ENCODE measurements around the gene RAD51B.

Gene RAD51B

DNA sequence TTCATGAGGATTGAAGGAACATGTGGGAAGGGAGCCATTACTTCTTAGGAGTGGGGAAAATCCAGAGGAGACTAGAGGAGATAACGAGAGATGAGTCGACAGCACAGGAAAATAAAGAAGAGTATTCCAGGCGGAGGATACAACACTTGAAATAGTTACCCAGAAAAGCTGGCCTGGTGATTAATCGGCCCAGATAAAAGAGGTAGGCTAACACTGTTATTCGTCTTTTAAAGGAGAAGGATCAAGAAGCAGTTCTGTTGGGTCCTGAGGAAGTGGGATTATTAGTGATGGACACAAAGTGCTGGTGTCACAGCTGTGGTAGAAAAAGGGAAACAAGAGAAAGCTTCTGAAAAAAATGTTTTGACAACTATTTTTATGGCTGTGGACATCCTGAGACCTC, 548.0 kb downstream of the RAD51B start:
- Histone ChIP-seq H3K36me3 (ENCODE audit: insufficient read depth, low read length) (no peaks in the 10 kb centered on the region), H3K9ac (ENCODE audit: insufficient read length) (no peak overlapping the region), H3K4me3 (no peak overlapping the region), H3K27ac (no peak overlapping the region), H3K9me3 (ENCODE audit: low read depth, low read length) (no peaks in the 10 kb centered on the region)
- no peak for DNase-seq (ENCODE audit: low read depth, low spot score)
- no peak for TF ChIP-seq EZH2 (IDR thresholded peaks at IDR 0.05)
- no peak for TF ChIP-seq FOXP2 (optimal IDR thresholded peaks at IDR 0.05; ENCODE audit: control extremely low read depth, extremely low read length, insufficient read depth)
- TF ChIP-seq POLR2AphosphoS5 (IDR thresholded peaks at IDR 0.05; ENCODE audit: borderline replicate concordance, low read depth, low read length): no peak

DNA sequence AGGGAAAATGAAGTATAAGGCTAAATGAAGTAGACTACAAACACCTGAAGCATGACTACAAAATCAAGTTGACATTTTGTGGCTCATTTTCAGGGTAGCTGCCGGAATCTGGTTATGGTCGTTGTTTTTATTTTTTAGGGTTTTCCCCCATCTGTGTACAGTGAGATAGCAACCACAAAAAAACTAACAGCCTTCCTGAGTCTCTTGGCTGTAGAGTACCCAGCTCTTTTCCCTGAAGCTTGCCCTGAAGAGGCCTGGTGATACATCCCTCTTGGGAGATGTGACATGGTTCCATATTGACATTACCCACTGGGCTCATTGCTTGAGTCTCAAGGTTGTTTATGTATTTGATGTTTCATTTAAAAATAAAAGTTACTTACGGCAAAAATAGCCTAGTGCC, 549.3 kb downstream of the RAD51B start:
- Histone ChIP-seq H3K36me3 (ENCODE audit: insufficient read depth, low read length) (no peaks in the 10 kb centered on the region), H3K9ac (ENCODE audit: insufficient read length) (no peak overlapping the region), H3K4me3 (no peak overlapping the region), H3K9me3 (ENCODE audit: low read depth, low read length) (no peaks in the 10 kb centered on the region), H3K27ac (no peak overlapping the region)
- no peak for TF ChIP-seq FOXP2 (optimal IDR thresholded peaks at IDR 0.05; ENCODE audit: control extremely low read depth, extremely low read length, insufficient read depth)
- TF ChIP-seq POLR2AphosphoS5 (IDR thresholded peaks at IDR 0.05; ENCODE audit: borderline replicate concordance, low read depth, low read length): no peak
- TF ChIP-seq EZH2 (IDR thresholded peaks at IDR 0.05): no peak
- DNase-seq (ENCODE audit: low read depth, low spot score): no peak

DNA sequence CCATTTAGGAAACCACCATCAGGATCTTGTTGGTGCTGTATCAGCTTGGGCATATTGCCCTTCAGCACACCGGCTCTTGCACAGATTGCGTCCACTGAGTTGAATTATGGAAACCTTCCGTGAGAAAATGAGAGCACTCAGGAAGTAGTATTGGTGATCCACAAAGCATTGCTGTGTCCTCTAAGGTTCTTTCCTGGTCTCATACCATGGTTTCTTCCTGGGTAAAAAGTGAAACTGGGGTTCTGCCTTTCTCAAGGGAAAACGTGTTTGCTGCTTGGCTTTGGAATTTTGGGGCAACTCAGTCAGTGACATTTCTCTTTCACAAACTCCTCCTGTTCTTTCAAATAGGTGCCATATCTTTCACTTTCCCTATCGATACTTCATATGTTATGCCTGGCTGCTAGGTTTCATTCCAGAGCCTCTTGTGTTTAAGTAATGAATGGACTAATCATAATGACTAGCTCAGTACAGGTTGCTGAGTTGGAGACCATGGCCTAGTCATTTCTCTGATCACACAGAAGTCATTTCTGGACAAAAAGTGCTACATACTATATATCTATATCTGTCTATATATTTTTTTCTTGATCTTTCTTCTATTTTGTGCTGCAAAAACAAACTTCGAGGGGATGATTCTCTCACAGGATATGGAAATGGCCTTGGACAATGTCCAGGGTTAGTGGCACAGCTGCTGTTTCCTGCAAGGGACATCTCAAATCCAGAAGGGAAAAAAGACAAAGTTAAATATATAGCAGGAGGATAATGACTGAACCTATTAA, 549.9 kb downstream of the RAD51B start:
- H3K9me3 ChIP-seq (ENCODE audit: low read depth, low read length): no peaks in the 10 kb centered on the region
- no peak for DNase-seq (ENCODE audit: low read depth, low spot score)
- H3K36me3 ChIP-seq (ENCODE audit: insufficient read depth, low read length): no peaks in the 10 kb centered on the region
- no peak overlapping the region for H3K4me3 ChIP-seq
- no peak for TF ChIP-seq EZH2 (IDR thresholded peaks at IDR 0.05)
- no peak for TF ChIP-seq POLR2AphosphoS5 (IDR thresholded peaks at IDR 0.05; ENCODE audit: borderline replicate concordance, low read depth, low read length)
- no peak for TF ChIP-seq FOXP2 (optimal IDR thresholded peaks at IDR 0.05; ENCODE audit: control extremely low read depth, extremely low read length, insufficient read depth)
- no peak overlapping the region for H3K9ac ChIP-seq (ENCODE audit: insufficient read length)
- H3K27ac ChIP-seq: no peak overlapping the region

DNA sequence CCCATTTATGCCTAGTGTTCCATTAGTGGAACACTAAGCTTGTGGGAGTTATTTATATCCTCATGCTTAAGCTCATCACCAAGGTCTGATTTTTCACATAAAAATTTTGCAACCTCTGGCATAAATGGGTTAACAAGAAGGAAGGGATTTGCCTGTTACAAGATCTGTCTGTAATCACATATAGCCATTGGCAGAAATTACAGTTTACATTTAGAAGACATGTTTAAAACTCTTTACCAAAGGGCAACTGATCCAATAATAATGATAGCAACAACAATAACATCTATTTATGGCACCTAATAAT, 550.4 kb downstream of the RAD51B start:
- no peak overlapping the region for H3K4me3 ChIP-seq
- no peak overlapping the region for H3K27ac ChIP-seq
- no peaks in the 10 kb centered on the region for H3K36me3 ChIP-seq (ENCODE audit: insufficient read depth, low read length)
- no peak for TF ChIP-seq POLR2AphosphoS5 (IDR thresholded peaks at IDR 0.05; ENCODE audit: borderline replicate concordance, low read depth, low read length)
- TF ChIP-seq FOXP2 (optimal IDR thresholded peaks at IDR 0.05; ENCODE audit: control extremely low read depth, extremely low read length, insufficient read depth): no peak
- H3K9ac ChIP-seq (ENCODE audit: insufficient read length): no peak overlapping the region
- no peaks in the 10 kb centered on the region for H3K9me3 ChIP-seq (ENCODE audit: low read depth, low read length)
- no peak for DNase-seq (ENCODE audit: low read depth, low spot score)

DNA sequence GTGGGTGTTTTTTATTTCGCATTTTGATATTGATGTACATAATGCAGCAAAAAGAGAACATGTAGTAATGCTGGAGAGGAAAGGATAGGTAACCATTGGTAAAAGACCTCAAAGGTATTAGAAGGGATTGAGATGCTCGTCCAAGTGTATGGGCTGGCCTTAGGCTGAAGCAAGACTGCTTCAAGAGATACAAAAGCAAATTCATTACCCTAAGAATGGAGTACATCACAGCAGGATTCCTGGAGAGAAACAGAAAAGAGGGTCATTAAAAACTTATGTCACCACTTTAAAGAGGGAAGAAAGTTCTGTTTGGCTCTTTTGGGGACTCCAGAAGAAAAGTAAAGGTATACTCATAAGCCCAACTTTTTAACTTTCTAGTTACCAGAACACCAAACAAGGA, 552.8 kb downstream of the RAD51B start:
- Histone ChIP-seq H3K36me3 (ENCODE audit: insufficient read depth, low read length) (no peaks in the 10 kb centered on the region), H3K9me3 (ENCODE audit: low read depth, low read length) (no peaks in the 10 kb centered on the region), H3K4me3 (no peak overlapping the region), H3K9ac (ENCODE audit: insufficient read length) (no peak overlapping the region), H3K27ac (no peak overlapping the region)
- DNase-seq (ENCODE audit: low read depth, low spot score): no peak
- TF ChIP-seq POLR2AphosphoS5 (IDR thresholded peaks at IDR 0.05; ENCODE audit: borderline replicate concordance, low read depth, low read length) (no peak), FOXP2 (optimal IDR thresholded peaks at IDR 0.05; ENCODE audit: control extremely low read depth, extremely low read length, insufficient read depth) (no peak), EZH2 (IDR thresholded peaks at IDR 0.05) (no peak)

DNA sequence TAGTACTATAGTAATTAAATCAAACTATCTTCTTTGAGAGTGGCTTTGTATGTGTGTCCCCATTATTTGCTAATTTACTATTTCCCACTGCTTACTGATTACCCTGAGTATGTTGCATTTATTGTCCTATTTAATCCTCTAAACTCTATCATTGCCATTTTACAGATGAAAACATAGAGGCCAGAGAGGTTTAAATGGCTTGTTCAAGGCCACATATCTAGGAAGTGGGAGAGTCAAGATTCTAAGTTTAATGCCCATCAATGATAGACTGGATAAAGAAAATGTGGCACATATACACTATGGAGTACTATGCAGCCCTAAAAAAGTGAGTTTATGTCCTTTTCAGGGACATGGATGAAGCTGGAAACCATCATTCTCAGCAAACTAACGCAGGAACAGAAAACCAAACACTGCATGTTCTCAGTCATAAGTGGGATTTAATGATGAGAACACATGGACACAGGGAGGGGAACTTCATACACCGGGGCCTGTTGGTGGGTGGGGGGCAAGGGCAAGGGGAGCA, 553.6 kb downstream of the RAD51B start:
- Histone ChIP-seq H3K9ac (ENCODE audit: insufficient read length) (no peak overlapping the region), H3K4me3 (no peak overlapping the region), H3K9me3 (ENCODE audit: low read depth, low read length) (no peaks in the 10 kb centered on the region), H3K27ac (no peak overlapping the region), H3K36me3 (ENCODE audit: insufficient read depth, low read length) (no peaks in the 10 kb centered on the region)
- no peak for TF ChIP-seq EZH2 (IDR thresholded peaks at IDR 0.05)
- no peak for TF ChIP-seq POLR2AphosphoS5 (IDR thresholded peaks at IDR 0.05; ENCODE audit: borderline replicate concordance, low read depth, low read length)
- DNase-seq (ENCODE audit: low read depth, low spot score): no peak

DNA sequence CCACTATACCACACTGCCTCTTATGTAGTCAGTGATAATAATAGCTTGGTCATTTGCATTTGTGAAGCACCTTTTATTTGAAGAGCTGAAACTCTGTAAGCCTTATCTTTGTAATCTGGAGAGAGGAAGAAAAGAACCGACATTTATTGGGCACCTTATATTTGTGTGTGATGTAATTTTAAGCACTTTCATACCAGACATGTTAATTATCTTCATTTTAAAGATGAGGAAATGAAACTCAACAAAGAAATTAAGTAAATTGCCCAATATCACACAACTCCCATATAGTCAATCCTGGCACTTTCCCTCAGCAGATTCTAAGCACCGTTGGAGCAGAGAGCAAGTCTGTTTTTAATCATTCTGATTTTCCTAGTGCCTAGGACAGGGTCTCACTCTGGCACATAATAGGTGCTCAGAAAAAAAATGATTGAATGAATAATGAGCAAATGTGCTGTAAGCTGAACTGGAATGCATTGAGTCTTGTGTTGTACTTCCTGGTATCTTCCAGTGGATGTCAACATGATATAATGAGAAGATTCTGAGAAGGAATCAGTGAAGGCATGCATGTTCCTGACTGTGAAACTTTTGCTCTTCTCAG, 554.4 kb downstream of the RAD51B start:
- H3K9ac ChIP-seq (ENCODE audit: insufficient read length): no peak overlapping the region
- no peak overlapping the region for H3K27ac ChIP-seq
- no peak for TF ChIP-seq FOXP2 (optimal IDR thresholded peaks at IDR 0.05; ENCODE audit: control extremely low read depth, extremely low read length, insufficient read depth)
- no peak for TF ChIP-seq EZH2 (IDR thresholded peaks at IDR 0.05)
- no peak for TF ChIP-seq POLR2AphosphoS5 (IDR thresholded peaks at IDR 0.05; ENCODE audit: borderline replicate concordance, low read depth, low read length)
- no peaks in the 10 kb centered on the region for H3K9me3 ChIP-seq (ENCODE audit: low read depth, low read length)
- no peaks in the 10 kb centered on the region for H3K36me3 ChIP-seq (ENCODE audit: insufficient read depth, low read length)
- H3K4me3 ChIP-seq: no peak overlapping the region
- DNase-seq (ENCODE audit: low read depth, low spot score): no peak

DNA sequence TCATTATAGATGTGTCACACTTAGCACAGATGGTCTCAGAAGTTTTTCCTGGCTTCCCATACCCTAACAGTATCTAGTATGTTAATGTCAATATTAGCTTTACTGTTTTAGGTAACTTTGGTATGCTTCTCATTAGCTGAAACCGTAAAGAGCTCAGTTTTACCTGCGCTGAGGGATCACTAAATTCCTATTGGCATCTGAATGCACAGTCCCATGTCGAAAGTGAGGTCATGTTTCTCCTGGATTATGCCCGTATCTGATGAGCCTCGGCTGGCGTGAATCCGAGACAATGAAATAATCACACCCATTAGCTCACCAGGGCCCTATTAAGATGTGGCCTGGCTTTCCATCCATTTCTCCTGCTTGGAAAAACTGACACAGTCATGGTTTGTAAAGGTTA, 555.1 kb downstream of the RAD51B start:
- no peaks in the 10 kb centered on the region for H3K36me3 ChIP-seq (ENCODE audit: insufficient read depth, low read length)
- no peak overlapping the region for H3K27ac ChIP-seq
- H3K9ac ChIP-seq (ENCODE audit: insufficient read length): no peak overlapping the region
- TF ChIP-seq EZH2 (IDR thresholded peaks at IDR 0.05) (no peak), FOXP2 (optimal IDR thresholded peaks at IDR 0.05; ENCODE audit: control extremely low read depth, extremely low read length, insufficient read depth) (no peak), POLR2AphosphoS5 (IDR thresholded peaks at IDR 0.05; ENCODE audit: borderline replicate concordance, low read depth, low read length) (no peak)
- H3K9me3 ChIP-seq (ENCODE audit: low read depth, low read length): no peaks in the 10 kb centered on the region
- DNase-seq (ENCODE audit: low read depth, low spot score): no peak
- H3K4me3 ChIP-seq: no peak overlapping the region
